GM19468 (cell line): ENCODE data around the gene SPRY4.
"Not testable (repeated sequence)": the region's sequence is repeated elsewhere in the genome, so short reads cannot be mapped to it uniquely, and the experiment has no call there.

Source experiments
- ATAC-seq: cut with Tn5 transposase; IDR thresholded peaks from one replicate; pipeline ENCODE4 v1.9.1; 2021; ENCODE audit warnings: mild to moderate bottlenecking, moderate library complexity, moderate number of reproducible peaks; ENCODE audit not compliant: unreplicated experiment; ENCODE audit errors: extremely low read depth

Gene SPRY4

GRCh38 chr5:142342128-142342981, 17.5 kb upstream of the SPRY4 start:
- no peak for ATAC-seq

- no peak for ATAC-seq
Measured at GRCh38 chr5:142339781-142340180, 15.0 kb upstream of the SPRY4 start.

DNA sequence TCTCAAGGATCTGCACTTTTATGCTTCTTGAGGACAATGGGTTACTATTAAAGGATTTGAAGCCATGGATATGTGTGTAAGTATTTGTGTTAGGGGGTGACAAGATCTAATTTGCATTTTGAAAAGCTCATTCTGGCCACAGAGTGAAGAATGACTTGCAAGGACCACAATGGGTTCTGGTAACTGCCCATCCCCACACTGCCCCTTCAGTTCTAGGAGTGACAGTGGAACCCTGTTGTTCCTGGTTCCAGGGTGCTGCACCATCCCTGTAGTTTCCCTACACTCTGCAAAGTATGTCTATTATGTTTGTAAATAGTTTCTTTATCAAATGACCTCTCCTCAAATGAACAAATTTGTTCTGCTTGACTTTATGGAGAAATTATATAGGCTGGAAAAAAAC, 9.7 kb upstream of the SPRY4 start:
- ATAC-seq = no peak

- ATAC-seq = not testable (repeated sequence)
Measured at GRCh38 chr5:142333749-142334148, 8.9 kb upstream of the SPRY4 start.

- ATAC-seq = no peak
Measured at GRCh38 chr5:142330444-142330843, 5.6 kb upstream of the SPRY4 start.

DNA sequence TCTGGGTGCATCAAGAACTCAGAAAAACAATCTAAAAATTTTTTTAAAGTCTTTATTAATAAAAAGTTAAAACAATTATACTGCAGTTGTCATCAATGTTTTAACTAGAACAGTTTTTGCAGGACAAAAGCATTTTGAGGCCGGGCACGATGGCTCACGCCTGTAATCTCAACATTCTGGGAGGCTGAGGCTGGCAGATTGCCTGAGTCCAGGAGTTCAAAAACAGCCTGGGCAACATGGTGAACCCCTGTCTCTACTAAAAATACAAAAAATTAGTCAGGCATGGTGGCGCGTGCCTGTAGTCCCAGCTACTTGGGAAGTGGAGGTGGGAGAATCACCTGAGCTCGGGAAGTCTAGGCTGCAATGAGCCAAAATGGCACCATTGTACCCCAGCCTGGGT, 5.2 kb upstream of the SPRY4 start:
- no peak for ATAC-seq

DNA sequence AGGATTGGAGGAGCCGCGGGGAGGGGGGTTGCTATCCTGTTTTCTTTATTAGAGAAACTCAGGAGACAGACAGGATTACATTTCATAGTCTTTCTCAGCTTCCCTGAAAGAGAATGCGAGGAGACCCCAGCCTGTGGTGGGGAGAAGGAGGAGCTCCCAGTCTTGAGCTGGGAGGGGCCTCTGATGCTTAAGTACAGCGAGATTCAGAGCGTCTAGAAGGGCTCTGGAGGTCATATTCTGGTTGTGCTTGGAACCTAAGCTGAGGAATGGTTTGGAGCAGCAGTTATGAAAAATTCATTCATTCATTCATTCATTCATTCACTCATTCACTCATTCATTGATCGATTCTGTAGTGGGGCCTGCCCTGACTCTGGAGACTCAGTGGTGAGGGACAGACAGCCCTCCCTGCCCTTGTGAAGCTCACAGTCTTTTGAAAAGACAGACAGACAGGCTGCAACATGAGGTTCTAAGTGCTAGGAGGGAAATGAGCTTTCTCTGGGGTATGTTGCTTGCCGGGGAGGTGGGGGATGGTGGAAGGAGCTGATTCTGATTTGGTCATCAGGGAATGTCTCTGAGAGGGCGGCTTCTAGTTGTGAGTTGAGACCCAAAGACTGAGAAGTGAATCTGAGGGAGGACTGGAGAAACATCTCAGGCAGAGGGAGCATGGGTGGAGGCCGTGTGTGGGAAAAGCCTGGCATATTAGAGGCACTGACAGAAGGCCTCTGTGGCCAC, 2.5 kb upstream of the SPRY4 start:
- ATAC-seq = no peak

GRCh38 chr5:142326480-142326938, 1.7 kb upstream of the SPRY4 start:
- no peak for ATAC-seq

DNA sequence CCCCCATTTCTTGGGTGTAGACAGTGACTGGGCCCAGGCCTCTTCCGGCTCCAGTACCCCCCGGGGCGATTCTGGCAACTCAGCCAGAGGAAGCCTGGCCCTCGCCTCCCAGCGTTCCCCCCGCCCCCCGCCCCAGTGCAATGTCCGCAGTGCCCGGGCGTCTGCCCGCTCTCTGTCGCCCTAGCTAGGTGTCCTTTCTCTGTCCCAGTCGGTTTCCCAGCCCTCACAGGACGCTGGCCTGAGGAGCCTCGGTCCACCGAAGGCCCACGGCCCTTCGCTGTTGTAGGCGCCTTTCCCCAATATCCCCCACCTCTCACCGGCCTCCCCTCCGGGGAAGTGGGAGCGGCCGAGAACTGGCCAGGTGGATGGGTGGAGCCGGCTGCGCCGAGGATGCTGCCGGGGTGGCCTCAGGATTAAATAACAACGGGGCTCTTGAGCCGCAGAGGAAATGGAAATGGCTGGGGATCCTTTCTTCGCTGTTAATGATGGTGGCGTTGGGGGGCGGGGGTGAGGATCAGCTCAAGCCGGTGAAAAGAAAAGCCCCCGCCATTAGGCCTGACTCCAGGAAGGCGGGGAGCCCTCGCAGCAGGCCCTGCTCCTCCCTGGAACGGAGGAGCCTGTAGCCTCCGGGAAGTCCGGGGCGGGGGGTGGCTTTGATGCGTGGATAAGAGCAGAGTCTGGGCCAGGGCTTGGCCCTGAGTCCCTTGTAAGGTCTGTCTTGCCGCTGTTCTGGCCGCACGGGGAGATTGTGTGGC, 1.1 kb upstream of the SPRY4 start:
- no peak for ATAC-seq

DNA sequence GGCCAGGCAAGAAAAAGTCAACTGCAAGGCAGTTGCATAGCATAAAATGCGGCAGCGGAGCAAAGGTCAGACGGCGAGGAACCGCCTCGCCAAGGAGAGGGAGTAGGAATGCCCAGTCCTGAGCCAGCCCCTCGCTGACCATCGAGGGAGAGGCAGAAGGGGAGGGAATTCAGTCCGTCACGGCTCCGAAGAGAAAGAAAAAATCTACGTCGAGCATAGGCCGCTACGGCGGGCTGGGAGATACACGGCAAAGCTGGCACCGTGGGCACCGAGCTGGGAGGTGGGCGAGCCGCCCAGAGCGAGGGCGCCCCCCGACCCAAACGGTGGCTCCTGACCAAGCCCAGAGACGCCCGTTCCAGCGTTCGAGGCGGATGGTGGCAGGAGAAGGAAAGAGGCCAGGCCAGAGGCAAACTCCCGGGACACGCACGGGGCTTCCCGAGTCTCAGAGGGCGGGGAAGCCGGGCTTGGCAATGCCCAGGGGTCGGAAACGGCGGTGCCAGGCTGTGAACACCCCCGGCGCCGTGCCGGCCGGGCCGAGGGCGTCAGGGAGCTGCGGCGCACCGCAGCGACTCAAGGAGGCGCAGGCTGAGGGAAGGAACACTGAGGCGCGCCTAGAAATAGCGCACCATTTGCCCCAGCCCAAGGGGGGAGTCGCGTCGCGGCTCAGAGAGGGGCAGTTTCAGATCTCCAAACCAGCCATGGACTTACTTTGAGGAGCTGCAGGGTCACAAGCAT, 518 bp downstream of the SPRY4 start:
- ATAC-seq = peak; percentile 25

GRCh38 chr5:142323480-142324135, 1.2 kb downstream of the SPRY4 start:
- no peak for ATAC-seq

DNA sequence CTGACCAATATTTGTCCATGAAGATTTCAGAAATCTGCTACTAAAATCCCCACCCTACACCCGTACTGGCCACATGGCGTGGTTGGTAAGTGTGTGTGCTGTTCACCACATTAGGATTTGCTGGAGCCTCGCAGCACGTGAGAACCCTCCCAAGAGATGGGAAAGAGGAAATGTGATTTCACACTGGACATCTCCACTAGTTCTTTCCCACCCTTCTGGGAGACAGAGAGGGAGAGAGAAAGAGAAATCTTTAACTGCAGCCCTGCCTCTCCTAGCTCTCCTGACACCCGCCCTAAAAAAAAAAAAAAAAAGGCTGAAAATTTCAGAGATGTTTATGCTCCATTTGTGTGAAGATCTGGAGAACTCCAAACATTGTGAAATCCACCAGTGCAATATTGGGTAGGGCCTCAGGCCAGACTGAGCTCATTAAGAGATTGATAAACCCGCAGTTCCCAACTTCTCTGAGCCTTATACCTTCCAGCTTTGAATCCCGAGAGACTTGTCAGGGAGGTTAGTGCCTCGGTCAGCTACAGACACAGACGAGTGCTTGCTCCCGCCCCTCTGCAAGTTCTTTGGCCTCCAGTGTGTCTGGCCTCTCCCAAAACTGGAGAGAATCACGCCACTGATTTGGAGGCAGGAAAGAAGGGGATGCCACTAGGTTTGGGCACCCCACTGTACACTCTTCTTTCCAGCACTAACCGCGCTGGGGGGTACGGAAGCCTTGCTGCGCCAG, 1.9 kb downstream of the SPRY4 start:
- ATAC-seq = no peak

GRCh38 chr5:142322403-142322746, 2.4 kb downstream of the SPRY4 start:
- no peak for ATAC-seq

GRCh38 chr5:142320851-142321560, 3.8 kb downstream of the SPRY4 start:
- ATAC-seq = no peak

- no peak for ATAC-seq
Measured at GRCh38 chr5:142320430-142320738, 4.4 kb downstream of the SPRY4 start.

DNA sequence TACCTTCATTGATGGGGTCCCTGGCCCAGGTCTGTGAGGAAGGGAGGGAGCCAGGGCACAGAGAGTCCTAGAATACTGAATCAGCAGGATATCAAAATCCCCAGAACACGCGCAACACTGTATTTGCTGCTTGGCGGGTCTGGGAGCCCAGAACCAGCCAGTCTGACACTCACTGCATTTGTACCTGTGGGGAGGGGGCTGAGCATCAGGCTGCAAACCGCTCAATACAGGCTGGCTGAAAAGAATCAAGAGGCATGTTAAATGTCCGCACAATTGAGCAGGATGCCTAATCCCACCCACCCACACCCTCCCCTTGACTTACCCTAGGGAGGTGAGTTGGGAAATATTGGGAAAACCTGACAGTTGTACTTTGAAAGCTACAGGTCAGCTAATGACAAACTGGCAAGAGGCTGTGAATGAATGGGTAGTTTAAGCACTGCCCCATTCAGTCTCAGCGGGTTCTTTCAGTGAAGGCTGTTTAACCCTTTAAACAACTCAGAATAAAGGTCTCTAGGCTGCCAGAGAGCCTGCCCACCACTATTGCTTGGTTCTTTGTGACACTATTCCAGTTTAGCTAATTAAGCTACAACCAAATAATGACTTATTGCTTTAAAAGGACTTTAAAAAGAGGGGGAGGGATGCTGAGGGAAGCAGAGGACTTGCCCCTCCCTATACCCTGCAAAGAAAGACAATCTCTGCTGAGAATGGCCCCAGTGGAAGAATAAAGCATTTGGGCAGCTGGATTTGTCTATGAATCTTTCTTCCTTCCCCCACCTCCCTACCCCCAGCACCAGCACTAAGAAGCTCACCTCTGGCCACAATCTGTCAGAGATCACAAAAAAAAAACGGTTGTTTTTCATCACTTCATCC, 5.0 kb downstream of the SPRY4 start:
- ATAC-seq = no peak

GRCh38 chr5:142319105-142319504, 5.7 kb downstream of the SPRY4 start:
- no peak for ATAC-seq

- ATAC-seq = no peak
Measured at GRCh38 chr5:142317753-142318152, 7.1 kb downstream of the SPRY4 start.
